IMR-90 (cell line): ENCODE results near the gene EIF2B1.

Source experiments
- CTCF ChIP-seq: conservative IDR thresholded peaks from 2 replicates; pipeline ENCODE4 v1.5.1; 2012; ENCODE audit warnings: mild to moderate bottlenecking, low read depth, low read length, improper control_type of control experiment
- POLR2A ChIP-seq: IDR thresholded peaks from 2 replicates; pipeline ENCODE4 v1.6.1; 2012; ENCODE audit warnings: mild to moderate bottlenecking, low read depth, low read length
- RFX5 ChIP-seq: IDR thresholded peaks from 2 replicates; pipeline ENCODE4 v1.8.0; 2012; ENCODE audit warnings: low read depth, mild to moderate bottlenecking, low read length, moderate library complexity

- no peak for TF ChIP-seq CTCF
- TF ChIP-seq POLR2A, result no peak
- TF ChIP-seq RFX5, result no peak
Observed at GRCh38 chr12:123681605-123682004, 48.1 kb upstream of the EIF2B1 start.
